EL (cell line): ENCODE results near the gene HIBADH.

ENCODE experiments used
- DNase-seq: peaks from one replicate; pipeline ENCODE4 v3.0.0-alpha.2; 2016

Gene HIBADH

GRCh38 chr7:27662490-27663205, at the start of gene HIBADH:
HIBADH (minus strand) TSS chr7:27662883; CDS start chr7:27662788, 95 bp downstream.
- DNase-seq, result peak; percentile 100

DNA sequence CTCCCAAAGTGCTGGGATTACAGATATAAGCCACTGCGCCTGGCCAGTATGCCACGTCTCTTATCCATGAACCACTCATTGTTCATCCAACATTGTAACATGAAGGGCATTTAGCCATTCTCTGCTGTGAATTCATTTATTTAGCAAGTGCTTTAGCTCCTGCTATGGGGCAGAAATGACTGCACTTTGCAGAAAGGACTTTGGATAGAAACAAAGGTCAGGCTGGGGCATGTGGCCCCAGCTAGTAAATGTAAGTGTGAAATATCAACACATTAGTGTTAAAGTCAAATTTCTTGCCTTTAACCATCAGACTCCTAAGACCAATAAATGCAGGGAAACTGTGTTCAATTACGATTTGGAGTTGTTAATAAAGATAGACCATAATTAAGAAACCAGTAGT, 49.5 kb upstream of the HIBADH start:
- no peak for DNase-seq

- DNase-seq, result peak; percentile 89
Measured at GRCh38 chr7:27709137-27710075, 46.7 kb upstream of the HIBADH start.

GRCh38 chr7:27708485-27708884, 45.8 kb upstream of the HIBADH start:
- DNase-seq, result no peak

DNA sequence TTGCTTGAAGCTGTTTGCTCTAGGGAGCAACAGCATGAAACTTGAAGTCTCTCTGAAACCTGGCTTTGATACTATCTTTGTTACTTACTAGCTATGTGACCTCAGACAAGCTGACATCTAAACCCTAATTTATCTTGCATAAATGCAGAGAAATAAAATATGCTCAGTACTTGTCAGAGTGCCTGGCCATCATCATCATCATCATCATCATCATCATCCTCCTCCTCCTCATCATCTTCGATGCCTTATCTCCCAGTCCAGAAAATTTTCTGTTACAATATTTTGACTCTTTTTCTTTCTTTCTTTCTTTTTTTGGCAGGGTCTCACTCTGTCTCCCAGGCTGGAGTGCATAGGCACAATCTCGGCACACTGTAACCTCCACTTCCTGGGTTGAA, 42.5 kb upstream of the HIBADH start:
- no peak for DNase-seq

DNA sequence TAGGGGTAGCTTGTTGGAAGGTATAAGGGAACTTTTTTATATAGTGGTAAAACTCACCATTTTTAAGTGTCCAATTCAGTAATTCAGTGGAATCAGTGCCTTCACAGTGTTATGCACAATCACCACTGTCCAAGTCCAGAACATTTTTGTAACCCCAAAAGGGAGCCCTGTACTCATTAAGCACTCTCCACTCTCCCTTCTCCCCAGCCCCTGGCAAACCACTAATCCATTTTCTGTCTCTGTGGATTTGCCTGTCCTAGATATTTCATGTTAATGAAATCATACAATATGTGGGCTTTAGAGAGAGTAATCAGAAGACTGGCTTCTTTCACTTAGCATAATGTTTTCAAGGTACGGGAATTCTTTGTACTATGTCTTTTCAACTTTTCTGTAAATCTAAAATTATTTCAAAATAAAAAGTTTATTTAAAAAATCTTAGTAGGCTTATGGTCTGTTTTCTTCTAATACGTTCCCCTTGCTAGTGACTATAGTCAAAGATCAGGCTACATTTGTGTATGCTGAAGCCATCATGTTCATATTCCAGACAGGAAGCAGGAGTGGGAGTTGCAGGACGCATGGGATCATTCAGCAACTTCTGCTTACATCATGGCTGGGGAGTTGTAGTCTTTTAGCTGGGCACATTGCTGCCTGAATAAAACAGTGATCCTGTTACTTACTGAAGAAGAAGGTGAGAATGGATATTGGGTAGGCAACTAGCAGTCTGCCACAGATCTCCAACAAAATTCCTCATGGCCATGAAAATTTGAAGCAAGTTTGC, 41.9 kb upstream of the HIBADH start:
- no peak for DNase-seq

GRCh38 chr7:27703181-27703580, 40.5 kb upstream of the HIBADH start:
- no peak for DNase-seq

DNA sequence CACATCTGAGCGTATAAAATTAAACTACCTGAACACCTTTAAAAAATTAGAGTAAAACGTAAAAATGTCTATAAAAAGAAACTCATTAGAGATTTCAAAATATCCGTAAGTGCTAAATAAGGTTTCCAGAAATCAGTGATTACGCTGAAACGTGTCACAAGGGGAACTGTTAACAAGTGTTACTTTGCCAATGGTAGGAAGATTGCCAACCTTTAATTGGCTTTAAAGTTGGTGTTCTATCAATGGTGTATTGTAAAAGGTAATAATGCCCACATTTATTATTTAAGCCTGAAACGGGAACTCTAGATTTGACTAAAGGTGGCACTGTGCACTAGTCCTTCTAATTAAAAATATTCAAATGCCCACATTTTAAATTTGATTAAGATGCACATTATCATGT, 37.8 kb upstream of the HIBADH start:
- DNase-seq, result no peak

DNA sequence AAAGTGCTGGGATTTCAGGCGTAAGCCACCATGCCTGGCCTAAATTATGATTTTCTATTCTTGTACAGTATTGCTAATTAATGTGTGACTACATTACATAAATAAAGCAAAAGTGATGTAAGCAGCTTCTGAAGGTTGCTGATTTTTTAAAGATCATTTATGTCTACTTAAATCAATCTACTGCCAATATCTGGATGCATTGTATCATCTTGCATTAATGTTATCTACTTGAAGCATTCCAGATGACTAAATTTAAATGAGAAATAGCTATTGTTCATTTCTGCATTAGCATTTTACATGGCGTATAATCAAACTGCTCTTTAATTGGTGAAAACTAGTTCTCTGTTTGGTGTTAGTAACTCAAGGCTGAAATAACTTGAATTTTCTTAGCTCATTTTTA, 37.1 kb upstream of the HIBADH start:
- DNase-seq, result no peak

DNA sequence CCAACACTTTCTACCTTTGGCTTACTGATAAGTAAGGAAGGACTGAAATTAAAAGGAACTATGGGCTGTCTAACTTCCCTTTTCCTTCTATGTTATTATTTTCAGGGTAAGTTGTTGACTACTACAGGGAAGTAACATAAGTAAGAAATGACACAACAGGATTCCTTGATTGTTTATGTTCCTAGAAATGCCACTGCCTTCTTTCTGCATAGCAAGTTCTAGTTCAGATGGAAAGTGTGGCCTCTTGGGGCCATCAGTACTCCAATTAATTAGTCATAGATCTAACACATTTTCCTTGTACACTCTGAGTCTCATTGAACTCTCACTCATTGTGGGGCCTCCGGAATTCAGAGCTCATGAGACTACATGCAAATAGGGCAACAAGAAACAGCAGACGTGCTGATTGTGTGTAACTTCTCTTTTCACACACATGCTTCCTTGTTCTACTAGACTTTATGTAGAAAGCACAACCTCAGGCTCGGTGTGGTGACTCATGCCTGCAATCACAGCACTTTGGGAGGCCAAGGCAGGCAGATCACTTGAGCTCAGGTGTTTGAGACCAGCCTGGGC, 35.3 kb upstream of the HIBADH start:
- peak; percentile 38 for DNase-seq

- DNase-seq, result no peak
Measured at GRCh38 chr7:27695096-27695495, 32.4 kb upstream of the HIBADH start.

- no peak for DNase-seq
Measured at GRCh38 chr7:27693794-27694193, 31.1 kb upstream of the HIBADH start.

GRCh38 chr7:27690649-27691048, 28.0 kb upstream of the HIBADH start:
- no peak for DNase-seq

GRCh38 chr7:27689591-27690164, 27.0 kb upstream of the HIBADH start:
- DNase-seq, result peak; percentile 37

DNA sequence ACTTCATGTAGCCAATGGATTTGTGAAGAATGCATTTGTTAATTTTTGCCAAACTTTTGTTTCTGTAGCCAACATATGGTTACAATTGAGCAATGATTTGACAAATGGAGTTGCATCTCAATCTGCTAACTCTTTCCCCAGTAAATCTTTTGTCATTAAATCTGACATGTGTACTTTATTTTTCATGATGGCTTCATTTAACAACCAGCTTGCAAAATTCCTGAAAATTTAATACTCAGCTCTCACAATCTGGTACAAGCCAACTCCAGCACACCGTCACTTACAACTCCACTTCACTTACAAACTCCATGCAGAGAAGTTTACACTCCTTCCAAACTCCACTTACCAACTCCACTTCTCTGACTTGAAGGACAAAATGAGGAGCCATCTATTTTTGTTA, 26.5 kb upstream of the HIBADH start:
- no peak for DNase-seq

DNA sequence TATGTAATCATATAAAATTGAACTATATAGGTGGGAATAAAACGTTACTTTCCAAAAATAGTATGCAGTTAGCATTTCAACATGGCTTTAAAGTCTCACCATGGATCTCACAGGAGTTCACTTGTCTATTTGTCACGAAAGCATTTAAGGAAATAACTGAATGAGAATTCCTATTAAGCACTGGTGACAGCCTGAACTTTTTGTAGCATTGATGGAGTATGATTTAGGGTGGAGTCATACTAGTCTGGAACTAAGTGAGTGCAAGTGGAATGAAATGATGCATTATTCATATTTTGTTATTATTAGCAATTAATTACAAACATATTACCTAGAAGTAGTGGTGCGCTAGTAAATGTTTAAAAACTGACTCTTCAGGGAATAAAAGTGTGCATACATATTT, 26.0 kb upstream of the HIBADH start:
- no peak for DNase-seq

- no peak for DNase-seq
Measured at GRCh38 chr7:27688056-27688455, 25.4 kb upstream of the HIBADH start.

- DNase-seq, result peak; percentile 44
Measured at GRCh38 chr7:27686315-27686714, 23.6 kb upstream of the HIBADH start.

GRCh38 chr7:27685893-27686292, 23.2 kb upstream of the HIBADH start:
- DNase-seq, result no peak

DNA sequence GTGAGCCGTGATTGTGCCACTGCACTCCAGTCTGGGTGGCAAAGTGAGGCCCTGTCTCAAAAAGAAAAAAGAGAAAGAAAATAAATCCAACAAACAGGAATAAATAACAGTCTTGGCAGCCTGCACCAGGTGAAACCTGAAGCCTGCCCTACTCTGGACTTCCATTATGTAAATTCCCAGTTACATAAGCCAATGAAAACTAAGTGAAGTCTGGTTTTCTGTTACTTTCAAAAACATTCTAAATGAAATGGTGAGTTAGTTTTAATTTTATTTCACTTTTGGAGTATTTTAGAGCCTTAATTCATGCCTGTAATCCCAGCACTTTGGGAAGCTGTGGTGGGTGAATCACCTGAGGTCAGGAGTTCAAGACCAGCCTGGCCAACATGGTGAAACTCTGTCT, 22.5 kb upstream of the HIBADH start:
- no peak for DNase-seq

- no peak for DNase-seq
Measured at GRCh38 chr7:27684491-27684890, 21.8 kb upstream of the HIBADH start.

DNA sequence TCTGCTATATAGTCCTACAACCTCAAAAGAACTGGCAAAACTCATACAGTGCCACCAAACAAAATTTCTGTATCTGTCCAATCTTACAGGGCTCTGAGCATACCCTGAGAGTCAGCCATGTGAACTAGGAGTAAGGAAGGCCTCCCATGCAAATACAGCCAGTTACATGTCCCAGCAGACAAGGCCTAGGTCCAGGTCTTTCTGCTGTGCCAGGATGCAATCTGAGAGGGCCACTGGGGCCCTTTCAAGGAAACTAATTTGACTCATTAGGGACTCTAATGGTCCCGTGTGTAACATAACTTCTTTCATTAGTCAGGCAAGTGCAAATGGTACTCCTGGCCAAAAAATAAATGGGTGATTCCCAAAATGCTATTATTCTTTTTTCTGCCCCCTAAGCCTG, 17.9 kb upstream of the HIBADH start:
- DNase-seq, result no peak
